NCI-H187 (cell line): ENCODE results near the gene ANKRD40.

Source experiments
- DNase-seq, 2 experiments: peaks; one replicate each; lab custom pipeline; 2025; lab: John Stamatoyannopoulos, UW

Gene ANKRD40

GRCh38 chr17:50649042-50649908 lies 58.4 kb downstream of the ANKRD40 start:
- no peak for DNase-seq

DNA sequence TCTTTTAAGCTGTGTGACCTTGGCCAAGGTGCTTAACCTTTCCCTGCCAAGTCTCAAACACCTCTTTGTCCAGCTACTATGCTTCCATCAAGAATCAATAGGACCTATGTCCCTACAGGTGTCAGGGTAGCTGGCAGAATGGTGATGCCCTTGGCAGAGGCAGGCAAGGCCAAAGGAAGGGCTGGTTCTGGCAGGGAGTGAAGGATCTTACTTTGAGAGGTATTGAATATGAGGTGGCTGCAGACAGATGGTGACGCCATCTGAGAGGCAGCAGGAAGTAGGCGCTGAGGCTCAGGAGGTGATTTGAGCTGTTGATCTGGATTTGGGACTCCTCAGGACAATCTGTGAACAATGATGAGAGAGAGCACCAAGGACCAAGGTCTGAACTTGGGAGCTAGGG lies 60.5 kb downstream of the ANKRD40 start:
- DNase-seq: no peak

DNA sequence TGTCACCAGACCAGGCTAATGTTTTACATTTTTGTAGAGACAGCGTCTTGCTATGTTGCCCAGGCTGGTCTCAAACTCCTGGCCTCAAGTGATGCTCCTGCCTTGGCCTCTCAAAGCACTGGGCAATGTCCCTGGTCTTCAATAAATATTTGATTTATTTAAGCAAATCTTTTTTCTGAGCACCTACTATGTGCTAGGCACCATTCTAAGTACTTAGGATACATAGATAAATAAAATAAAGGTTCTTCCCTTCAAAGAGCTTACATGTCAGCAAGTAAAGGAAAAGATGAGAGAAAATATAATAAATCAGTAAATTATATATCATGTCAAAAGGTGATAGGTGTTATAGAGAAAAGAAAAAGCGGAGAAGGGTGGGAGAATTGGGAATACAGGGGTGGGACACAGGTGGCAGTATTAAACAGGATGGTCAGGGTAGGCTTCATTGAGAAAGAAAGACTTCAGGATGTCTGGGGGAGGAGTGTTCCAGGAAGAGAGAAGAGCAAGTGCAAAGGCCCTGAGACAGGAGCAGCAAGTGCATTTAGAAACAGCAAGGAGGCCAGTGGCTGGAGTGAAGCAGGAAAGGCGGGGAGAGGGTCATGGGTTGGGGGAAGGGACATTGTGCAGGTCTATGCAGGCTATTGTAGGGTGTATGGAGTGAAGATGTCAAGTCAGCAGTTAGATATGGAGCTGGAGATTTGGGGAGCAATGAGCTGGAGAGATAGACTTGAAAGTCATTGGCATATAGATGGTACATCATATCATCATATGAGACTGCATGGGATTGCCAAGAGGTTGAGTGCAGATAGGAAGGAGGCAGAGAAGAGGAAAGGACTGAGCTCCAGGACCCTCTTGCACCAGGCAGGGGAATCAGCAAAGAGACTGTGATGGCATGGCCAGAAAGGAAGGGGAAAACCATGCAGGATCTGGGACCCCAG lies 61.7 kb downstream of the ANKRD40 start:
- no peak for DNase-seq
